HepG2 (cell line): ENCODE measurements around the gene PCDHB3. TPM values are rescaled to one million over a fixed set of nuclear protein-coding genes. Genes with fewer than 3 reads are reported as not detected.

Source experiments
- CREB1 ChIP-seq, 2 experiments: fragments of 450-650 bp in 1 of 2; IDR thresholded peaks; 2 replicates each; pipeline ENCODE4 v1.6.1; 2016 to 2017; ENCODE audit warnings: control low read depth in 1 of 2, mild to moderate bottlenecking in 1 of 2, missing compliant biosample characterization in 1 of 2, missing genetic modification characterization in 1 of 2
- CREBL2 ChIP-seq: sonication (generic); formaldehyde crosslinking; IDR thresholded peaks from 2 replicates; pipeline ENCODE4 v1.8.1; 2023; ENCODE audit warnings: missing genetic modification reagents, mild to moderate bottlenecking, borderline replicate concordance
- DNMT1 ChIP-seq: sonication (generic); formaldehyde crosslinking; IDR thresholded peaks from 2 replicates; pipeline ENCODE4 v1.5.1; 2020; ENCODE audit warnings: mild to moderate bottlenecking, missing genetic modification reagents
- IRF1 ChIP-seq: sonication (generic); formaldehyde crosslinking; IDR thresholded peaks from 2 replicates; pipeline ENCODE4 v1.4.0; 2020; ENCODE audit warnings: low read depth, mild to moderate bottlenecking, missing genetic modification reagents
- NBN ChIP-seq: fragments of 450-650 bp; conservative IDR thresholded peaks from 2 replicates; pipeline ENCODE4 v1.6.1; 2017
- ZFP1 ChIP-seq: IDR thresholded peaks from 2 replicates; pipeline ENCODE4 v1.6.1; 2016
- ZNF275 ChIP-seq: sonication (generic); formaldehyde crosslinking; IDR thresholded peaks from 2 replicates; pipeline ENCODE4 v1.8.0; 2022; ENCODE audit warnings: missing genetic modification reagents, mild to moderate bottlenecking, inconsistent platforms, borderline replicate concordance
- ZNF292 ChIP-seq: sonication (generic); formaldehyde crosslinking; IDR thresholded peaks from 2 replicates; pipeline ENCODE4 v1.8.1; 2022; ENCODE audit warnings: mild to moderate bottlenecking, low read depth, missing genetic modification reagents, borderline replicate concordance
- ZNF431 ChIP-seq: sonication (generic); formaldehyde crosslinking; IDR thresholded peaks from 2 replicates; pipeline ENCODE4 v1.9.0; 2022; ENCODE audit warnings: missing genetic modification reagents, low read depth, mild to moderate bottlenecking, borderline replicate concordance
- ZNF747 ChIP-seq: sonication (generic); formaldehyde crosslinking; IDR thresholded peaks from 2 replicates; pipeline ENCODE4 v1.8.1; 2023; ENCODE audit warnings: missing genetic modification reagents, mild to moderate bottlenecking, borderline replicate concordance
- ZNF749 ChIP-seq: sonication (generic); formaldehyde crosslinking; IDR thresholded peaks from 2 replicates; pipeline ENCODE4 v1.8.0; 2022; ENCODE audit warnings: mild to moderate bottlenecking, missing genetic modification reagents, moderate library complexity, borderline replicate concordance
- ZUFSP ChIP-seq: sonication (generic); formaldehyde crosslinking; IDR thresholded peaks from 2 replicates; pipeline ENCODE4 v1.9.0; 2021; ENCODE audit warnings: missing genetic modification reagents, mild to moderate bottlenecking, borderline replicate concordance
- polyA plus RNA-seq, 8 experiments: library from polyadenylated mRNA; depleted of rRNA in 3 of 8; stranded (reverse) in 7 of 8; unstranded in 1 of 8; fragments of >200 nt; fragmentation: Illumina TruSeq in 4 of 8; extraction: Trizol in 4 of 8; gene quantifications; 2 replicates each; pipeline versions ENCODE4 v1.2.1 to v1.2.3, GENCODE V29; 2011 to 2016; ENCODE audit warnings: low read depth in 4 of 8, missing spikeins in 1 of 8, mixed read lengths in 1 of 8; ENCODE audit not compliant: insufficient read depth in 1 of 8
- total RNA-seq, 5 experiments: library from RNA; depleted of rRNA; stranded (reverse); fragments of >200 nt; fragmentation: Illumina TruSeq; extraction: Trizol; gene quantifications; 2 replicates each; pipeline ENCODE4 v1.2.3, GENCODE V29; 2016; ENCODE audit warnings: low read depth in 1 of 5

PCDHB3 gene
- total and polyA plus RNA-seq, 2 of the 13 experiments (the other 11 are each of a cell fraction or from before 2014, with no cell fraction given) = 0.25 to 0.29 TPM

- no peak for TF ChIP-seq ZFP1 (CRISPR knock-in tag)
- no peak for TF ChIP-seq ZNF749
- no peak for TF ChIP-seq NBN
- TF ChIP-seq DNMT1 (CRISPR knock-in tag) = no peak
- TF ChIP-seq ZNF431 = no peak
- no peak for TF ChIP-seq ZUFSP
- TF ChIP-seq CREB1 (IDR thresholded peaks at IDR 0.05) = no peak
- no peak for TF ChIP-seq CREB1 (CRISPR knock-in tag; IDR thresholded peaks at IDR 0.05)
- TF ChIP-seq IRF1 = no peak
- no peak for TF ChIP-seq CREBL2 (CRISPR knock-in tag)
- no peak for TF ChIP-seq ZNF275
- no peak for TF ChIP-seq ZNF747
- no peak for TF ChIP-seq ZNF292 (CRISPR knock-in tag)
These were observed 18.0 kb upstream of the PCDHB3 start (continued) for GRCh38 chr5:141082228-141082627.
